ENCODE results near the gene CLTB. TPM values are rescaled to one million over a fixed set of nuclear protein-coding genes. Genes with fewer than 3 reads are reported as not detected.

CLTB gene
- total RNA-seq, 1 experiment from 2014 or later = 34.5 TPM

DNA sequence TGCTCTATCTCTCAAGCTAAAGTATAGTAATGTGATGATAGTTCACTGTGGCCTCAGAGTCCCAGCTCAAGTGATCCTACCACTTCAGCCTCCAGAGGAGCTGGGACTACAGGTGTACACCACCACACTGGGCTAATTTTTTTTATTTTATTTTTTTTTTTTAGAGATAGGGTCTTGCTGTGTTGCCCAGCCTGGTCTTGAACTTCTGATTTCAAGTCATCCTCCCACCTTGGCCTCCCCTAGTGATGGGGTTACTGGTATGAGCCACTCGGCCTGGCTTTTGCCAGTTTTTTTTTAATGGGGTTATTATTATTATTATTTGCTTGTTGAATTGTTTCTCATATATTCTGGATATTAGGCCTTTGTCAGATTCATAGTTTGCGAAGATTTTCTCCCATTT is 45.0 kb upstream of the CLTB start:
- H3K79me2 ChIP-seq (ENCODE audit: insufficient read depth, low read length) = peaks cover 12% of the 10 kb centered on the region; the same call in 1 of the 2 replicates
- H3K4me1 Mint-ChIP-seq = no peaks in the 10 kb centered on the region

More for the DNA sequence above, 45.0 kb upstream of the CLTB start:
- H3K9me3 Mint-ChIP-seq = no peaks in the 10 kb centered on the region
- DNase-seq = no peak
- H3K27ac ChIP-seq (ENCODE audit: insufficient read length, low read depth, low read length) = no peak overlapping the region
- H2BK20ac ChIP-seq (ENCODE audit: low read depth, low read length, poor library complexity, severe bottlenecking) = no peak overlapping the region
- H3K36me3 Mint-ChIP-seq (ENCODE audit: insufficient read depth in 1 of 3, low read depth in 3 of 3) = peaks cover 0 to 17% (median 10%) of the 10 kb centered on the region in 3 experiments; a peak in 6 of 7 replicates
- no peak overlapping the region for H3K4ac ChIP-seq (ENCODE audit: low read depth, low read length)
- H3K27ac Mint-ChIP-seq = no peak overlapping the region
- H2BK120ac ChIP-seq (ENCODE audit: low read depth, low read length, poor library complexity, severe bottlenecking) = no peak overlapping the region
- H3K56ac ChIP-seq (ENCODE audit: insufficient read length, low read depth, low read length) = no peak overlapping the region
- H3K4me3 Mint-ChIP-seq = no peak overlapping the region
- H3K9ac ChIP-seq (ENCODE audit: extremely low read depth, insufficient read length, low read length) = no peak overlapping the region
- H4K8ac ChIP-seq (replicated peaks; ENCODE audit: insufficient read length, low read depth, low read length) = no peak overlapping the region
- no peak overlapping the region for H3K14ac ChIP-seq (ENCODE audit: insufficient read depth, low read length)
- no peak overlapping the region for H3K4me2 ChIP-seq (ENCODE audit: insufficient read depth, insufficient read length, low read length)
- H2AK5ac ChIP-seq (ENCODE audit: insufficient read length, low read length) = no peak overlapping the region
- H4K20me1 ChIP-seq (ENCODE audit: control insufficient read depth, insufficient read depth, insufficient read length) = no peaks in the 10 kb centered on the region
- H3K27me3 ChIP-seq (ENCODE audit: insufficient read depth, low read length) = no peaks in the 10 kb centered on the region
- H3T11ph ChIP-seq (ENCODE audit: low read length) = no peak overlapping the region
- no CpG with 5 or more reads among the region's 2 CpGs for WGBS (ENCODE audit: extremely low coverage, insufficient read length, low lambda C conversion rate)
- H2BK5ac ChIP-seq (ENCODE audit: insufficient read length, low read length) = no peak overlapping the region
- H2BK15ac ChIP-seq (ENCODE audit: low read depth, low read length) = no peak overlapping the region
- H3K4me1 ChIP-seq (ENCODE audit: insufficient read depth, low read length) = no peaks in the 10 kb centered on the region
- no peak overlapping the region for H3K18ac ChIP-seq (ENCODE audit: insufficient read length, low read depth, low read length)
- H2BK12ac ChIP-seq (ENCODE audit: insufficient read length, low read depth, low read length) = no peak overlapping the region
- no peak overlapping the region for H3K23ac ChIP-seq (ENCODE audit: insufficient read length, low read depth, low read length)
- H3K27me3 Mint-ChIP-seq (ENCODE audit: low read depth) = no peaks in the 10 kb centered on the region; the same call in 1 of the 2 replicates
- H4K91ac ChIP-seq (ENCODE audit: insufficient read length, low read depth, low read length) = no peak overlapping the region
- H3K79me1 ChIP-seq (ENCODE audit: insufficient read depth, low read depth, low read length, poor library complexity, severe bottlenecking) = peaks cover 2% of the 10 kb centered on the region
- no peak overlapping the region for H2AFZ ChIP-seq (ENCODE audit: low read length)
- no peak overlapping the region for H4K5ac ChIP-seq (ENCODE audit: insufficient read length, low read depth, low read length)
- H3K23me2 ChIP-seq (ENCODE audit: insufficient read length, low read depth, low read length, poor library complexity, severe bottlenecking) = no peaks in the 10 kb centered on the region
- TF ChIP-seq CTCF (conservative IDR thresholded peaks at IDR 0.05) = no peak
- H3K9me3 ChIP-seq (ENCODE audit: control insufficient read depth, low read depth, low read length) = no peaks in the 10 kb centered on the region

Data from H9 (cell line).